ENCODE data around the gene EFNB1.

GRCh38 chrX:68830419-68831404 lies 1.9 kb downstream of the EFNB1 start:
- TF ChIP-seq SUZ12 (IDR thresholded peaks at IDR 0.05) (no peak), TARDBP (IDR thresholded peaks at IDR 0.05) (no peak), SP1 (IDR thresholded peaks at IDR 0.05) (no peak), BHLHE40 (IDR thresholded peaks at IDR 0.05; ENCODE audit: borderline replicate concordance) (no peak), FOXA1 (IDR thresholded peaks at IDR 0.05) (no peak), FOXM1 (IDR thresholded peaks at IDR 0.05; ENCODE audit: borderline replicate concordance) (no peak), L3MBTL2 (conservative IDR thresholded peaks at IDR 0.05) (no peak), CTBP1 (IDR thresholded peaks at IDR 0.05; ENCODE audit: borderline replicate concordance) (no peak), HDGF (IDR thresholded peaks at IDR 0.05; ENCODE audit: borderline replicate concordance) (no peak)

Measured in HEK293T (cell line).